NCI-H2227 (cell line): ENCODE results near the gene APPL2.
"Not testable (repeated sequence)": the region's sequence is repeated elsewhere in the genome, so short reads cannot be mapped to it uniquely, and the experiment has no call there.

Experiments used
- DNase-seq: peaks from one replicate; lab custom pipeline; 2025; ENCODE audit not compliant: unreplicated experiment; lab: John Stamatoyannopoulos, UW

The APPL2 gene

GRCh38 chr12:105198961-105199360 lies 37.0 kb downstream of the APPL2 start:
- no peak for DNase-seq

GRCh38 chr12:105196090-105196489 lies 39.9 kb downstream of the APPL2 start:
- no peak for DNase-seq

GRCh38 chr12:105194947-105195346 lies 41.0 kb downstream of the APPL2 start:
- no peak for DNase-seq

GRCh38 chr12:105192624-105193225 lies 43.2 kb downstream of the APPL2 start:
- no peak for DNase-seq

GRCh38 chr12:105190530-105190929 lies 45.4 kb downstream of the APPL2 start:
- no peak for DNase-seq

- DNase-seq: no peak
Measured at GRCh38 chr12:105189293-105189692, 46.7 kb downstream of the APPL2 start.

- DNase-seq: not testable (repeated sequence)
Measured at GRCh38 chr12:105183976-105184375, 52.0 kb downstream of the APPL2 start.

- not testable (repeated sequence) for DNase-seq
Measured at GRCh38 chr12:105183406-105183805, 52.6 kb downstream of the APPL2 start.

GRCh38 chr12:105179114-105179513 lies 56.9 kb downstream of the APPL2 start:
- not testable (repeated sequence) for DNase-seq

- DNase-seq: no peak
Measured at GRCh38 chr12:105177208-105177607, 58.8 kb downstream of the APPL2 start.

- DNase-seq: no peak
Measured at GRCh38 chr12:105175397-105175990, 60.5 kb downstream of the APPL2 start.

- no peak for DNase-seq
Measured at GRCh38 chr12:105171691-105172436, 64.1 kb downstream of the APPL2 start.

- DNase-seq: no peak
Measured at GRCh38 chr12:105170139-105170538, 65.8 kb downstream of the APPL2 start.

- no peak for DNase-seq
Measured at GRCh38 chr12:105168006-105168405, 68.0 kb downstream of the APPL2 start.

- no peak for DNase-seq
Measured at GRCh38 chr12:105167346-105167745, 68.6 kb downstream of the APPL2 start.

GRCh38 chr12:105166736-105167135 lies 69.2 kb downstream of the APPL2 start:
- no peak for DNase-seq

GRCh38 chr12:105164068-105164467 lies 71.9 kb downstream of the APPL2 start:
- no peak for DNase-seq

- no peak for DNase-seq
Measured at GRCh38 chr12:105162174-105162573, 73.8 kb downstream of the APPL2 start.

- DNase-seq: no peak
Measured at GRCh38 chr12:105158876-105159275, 77.1 kb downstream of the APPL2 start.

- no peak for DNase-seq
Measured at GRCh38 chr12:105157606-105158005, 78.4 kb downstream of the APPL2 start.

GRCh38 chr12:105156260-105156659 lies 79.7 kb downstream of the APPL2 start:
- DNase-seq: no peak

GRCh38 chr12:105142259-105142658 lies 93.7 kb downstream of the APPL2 start:
- DNase-seq: no peak
